Suprapubic skin (tissue), 4 donors: ENCODE results near the gene UNKL.

Experiments used
- EP300 ChIP-seq: sonication (generic); formaldehyde crosslinking; IDR thresholded peaks from one replicate; pipeline ENCODE4 v1.6.1; 2017; ENCODE audit warnings: antibody characterized with exemption
- POLR2A ChIP-seq, 2 donors: fragments of 450-650 bp; IDR thresholded peaks; one replicate each; pipeline ENCODE4 v1.6.1; 2017; ENCODE audit warnings: antibody characterized with exemption in 2 of 2, mild to moderate bottlenecking in 2 of 2, moderate library complexity in 2 of 2
- POLR2AphosphoS5 ChIP-seq, 3 donors: sonication (generic); formaldehyde crosslinking; IDR thresholded peaks; one replicate each; pipeline ENCODE4 v1.6.1; 2017; ENCODE audit warnings: antibody characterized with exemption in 3 of 3
- TF ChIP-seq, protein P1 (sequence below), 2 donors: fragments of 200-600 bp in 1 of 2; fragments of 450-650 bp in 1 of 2; sonication (generic) in 1 of 2; IDR thresholded peaks; one replicate each; pipeline ENCODE4 v1.5.1; 2016 to 2019; ENCODE audit warnings: antibody characterized with exemption in 2 of 2, mild to moderate bottlenecking in 1 of 2, moderate library complexity in 1 of 2

DNA sequence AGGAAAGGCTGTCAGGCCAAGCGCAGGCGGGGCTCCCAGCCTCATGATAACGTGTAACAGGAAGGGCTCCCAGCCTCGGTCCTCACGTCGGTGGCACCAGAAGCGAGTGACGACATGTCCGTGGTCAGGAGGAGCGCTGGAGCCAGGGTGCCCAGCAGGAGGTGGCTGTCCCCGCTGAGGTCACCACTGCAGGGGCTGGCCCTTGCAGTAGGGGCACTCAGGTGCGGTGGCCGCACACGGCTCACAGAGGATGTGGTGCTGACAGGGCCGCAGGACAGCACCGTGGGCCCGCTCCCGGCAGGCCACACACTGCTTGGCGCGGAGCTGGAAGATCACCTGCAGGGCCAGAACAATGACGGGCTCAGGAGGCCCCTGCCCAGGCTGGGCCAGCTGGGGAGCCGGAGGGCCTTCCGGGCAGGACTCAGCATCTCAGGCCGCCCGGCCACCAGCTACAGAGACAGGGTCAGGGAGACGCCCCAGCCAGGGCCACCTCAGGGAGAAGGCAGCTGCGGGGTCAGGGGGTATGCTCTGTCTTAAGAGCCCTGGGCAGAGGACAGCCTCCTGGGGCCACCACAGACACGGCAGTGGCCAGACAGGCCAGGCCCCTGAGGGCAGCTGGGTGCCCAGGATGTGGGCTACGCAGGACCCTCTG is 48.3 kb downstream of the UNKL start:
- TF ChIP-seq, protein P1, sequence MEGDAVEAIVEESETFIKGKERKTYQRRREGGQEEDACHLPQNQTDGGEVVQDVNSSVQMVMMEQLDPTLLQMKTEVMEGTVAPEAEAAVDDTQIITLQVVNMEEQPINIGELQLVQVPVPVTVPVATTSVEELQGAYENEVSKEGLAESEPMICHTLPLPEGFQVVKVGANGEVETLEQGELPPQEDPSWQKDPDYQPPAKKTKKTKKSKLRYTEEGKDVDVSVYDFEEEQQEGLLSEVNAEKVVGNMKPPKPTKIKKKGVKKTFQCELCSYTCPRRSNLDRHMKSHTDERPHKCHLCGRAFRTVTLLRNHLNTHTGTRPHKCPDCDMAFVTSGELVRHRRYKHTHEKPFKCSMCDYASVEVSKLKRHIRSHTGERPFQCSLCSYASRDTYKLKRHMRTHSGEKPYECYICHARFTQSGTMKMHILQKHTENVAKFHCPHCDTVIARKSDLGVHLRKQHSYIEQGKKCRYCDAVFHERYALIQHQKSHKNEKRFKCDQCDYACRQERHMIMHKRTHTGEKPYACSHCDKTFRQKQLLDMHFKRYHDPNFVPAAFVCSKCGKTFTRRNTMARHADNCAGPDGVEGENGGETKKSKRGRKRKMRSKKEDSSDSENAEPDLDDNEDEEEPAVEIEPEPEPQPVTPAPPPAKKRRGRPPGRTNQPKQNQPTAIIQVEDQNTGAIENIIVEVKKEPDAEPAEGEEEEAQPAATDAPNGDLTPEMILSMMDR (IDR thresholded peaks at IDR 0.05) = no peak
- TF ChIP-seq EP300 = no peak
- TF ChIP-seq POLR2AphosphoS5 (IDR thresholded peaks at IDR 0.05) = no peak
- TF ChIP-seq POLR2A (IDR thresholded peaks at IDR 0.05) = no peak
